OCI-LY3 (cell line): Measurements from ENCODE around the gene SHISA2.
"Not testable (repeated sequence)": the region's sequence is repeated elsewhere in the genome, so short reads cannot be mapped to it uniquely, and the experiment has no call there.

Experiments
- H2AFZ ChIP-seq: fragments of 200-600, 300-600 bp; shearing (Covaris generic); 2 replicates; pipeline ENCODE4 v1.6.0; 2014; ENCODE audit warnings: antibody characterized with exemption, low read depth, low read length
- H3K27ac ChIP-seq: fragments of 200-600, 300-600 bp; sonication (generic); 2 replicates; pipeline ENCODE4 v1.5.1; 2014; ENCODE audit warnings: mild to moderate bottlenecking, low read length, moderate library complexity, mixed read lengths
- H3K27me3 ChIP-seq: fragments of 200-600, 300-600 bp; sonication (generic); 2 replicates; pipeline ENCODE4 v1.6.1; 2014; ENCODE audit warnings: low read depth, low read length, mixed read lengths
- H3K36me3 ChIP-seq: fragments of 200-600, 300-600 bp; sonication (generic); replicated peaks from 2 replicates; pipeline ENCODE3; 2014; ENCODE audit warnings: low read depth, low read length, mixed read lengths
- H3K4me1 ChIP-seq: fragments of 300-600, 200-600 bp; sonication (generic); 2 replicates; pipeline ENCODE4 v1.6.1; 2014; ENCODE audit warnings: low read length, mixed read lengths
- H3K4me2 ChIP-seq: fragments of 200-600, 300-600 bp; sonication (generic); 2 replicates; pipeline ENCODE4 v1.6.1; 2014; ENCODE audit warnings: low read length, mixed read lengths
- H3K4me3 ChIP-seq: fragments of 300-600, 200-600 bp; sonication (generic); 2 replicates; pipeline ENCODE4 v1.5.1; 2014; ENCODE audit warnings: antibody characterized with exemption, mild to moderate bottlenecking, low read length, moderate library complexity
- H3K79me2 ChIP-seq: fragments of 300-600, 200-600 bp; shearing (Covaris generic); 2 replicates; pipeline ENCODE4 v1.6.1; 2014; ENCODE audit warnings: mild to moderate bottlenecking, low read length, mixed read lengths
- H3K9ac ChIP-seq: fragments of 300-600, 200-600 bp; shearing (Covaris generic); 2 replicates; pipeline ENCODE4 v1.6.0; 2014; ENCODE audit warnings: mild to moderate bottlenecking, low read length, moderate library complexity
- H3K9me3 ChIP-seq: fragments of 200-600, 300-600 bp; shearing (Covaris generic); 2 replicates; pipeline ENCODE4 v1.6.1; 2014; ENCODE audit warnings: low read length, mixed read lengths; ENCODE audit not compliant: insufficient read depth
- H4K20me1 ChIP-seq: fragments of 200-600, 300-600 bp; sonication (generic); 2 replicates; pipeline ENCODE4 v1.6.1; 2016; ENCODE audit warnings: low read length, mixed read lengths; ENCODE audit not compliant: insufficient read depth
- EZH2phosphoT487 ChIP-seq: fragments of 200-600 bp; shearing (Covaris generic); IDR thresholded peaks from 2 replicates; pipeline ENCODE4 v1.6.1; 2018; ENCODE audit warnings: antibody characterized with exemption, mixed run types, low read depth
- TF ChIP-seq, protein P1 (sequence below): fragments of 200-600, 300-600 bp; sonication (generic); IDR thresholded peaks from 2 replicates; pipeline ENCODE4 v1.5.1; 2014; ENCODE audit warnings: antibody characterized with exemption, low read length, low read depth

Gene SHISA2

DNA sequence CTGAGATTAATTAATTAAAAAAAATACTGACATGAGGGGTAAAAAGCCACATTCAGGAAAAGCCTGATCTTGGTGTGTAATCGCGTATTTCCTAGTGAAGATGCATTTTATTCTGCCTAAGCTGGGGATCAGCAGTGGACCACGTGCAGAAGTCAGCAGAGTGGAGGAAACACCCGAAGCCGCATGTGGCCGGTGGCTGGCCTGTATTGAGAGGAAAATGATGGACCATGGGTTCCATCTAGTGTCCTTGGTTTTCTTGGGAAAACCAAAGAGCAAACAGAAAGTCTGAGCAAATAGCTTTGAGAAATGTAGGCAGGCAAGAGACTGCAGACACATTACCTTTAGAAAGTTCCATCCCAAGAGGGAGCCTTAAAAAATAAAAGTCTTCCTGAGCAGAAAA, 23.7 kb upstream of the SHISA2 start:
- Histone ChIP-seq H4K20me1 (no peaks in the 10 kb centered on the region), H3K36me3 (no peaks in the 10 kb centered on the region)
- TF ChIP-seq EZH2phosphoT487: no peak
- TF ChIP-seq, protein P1, sequence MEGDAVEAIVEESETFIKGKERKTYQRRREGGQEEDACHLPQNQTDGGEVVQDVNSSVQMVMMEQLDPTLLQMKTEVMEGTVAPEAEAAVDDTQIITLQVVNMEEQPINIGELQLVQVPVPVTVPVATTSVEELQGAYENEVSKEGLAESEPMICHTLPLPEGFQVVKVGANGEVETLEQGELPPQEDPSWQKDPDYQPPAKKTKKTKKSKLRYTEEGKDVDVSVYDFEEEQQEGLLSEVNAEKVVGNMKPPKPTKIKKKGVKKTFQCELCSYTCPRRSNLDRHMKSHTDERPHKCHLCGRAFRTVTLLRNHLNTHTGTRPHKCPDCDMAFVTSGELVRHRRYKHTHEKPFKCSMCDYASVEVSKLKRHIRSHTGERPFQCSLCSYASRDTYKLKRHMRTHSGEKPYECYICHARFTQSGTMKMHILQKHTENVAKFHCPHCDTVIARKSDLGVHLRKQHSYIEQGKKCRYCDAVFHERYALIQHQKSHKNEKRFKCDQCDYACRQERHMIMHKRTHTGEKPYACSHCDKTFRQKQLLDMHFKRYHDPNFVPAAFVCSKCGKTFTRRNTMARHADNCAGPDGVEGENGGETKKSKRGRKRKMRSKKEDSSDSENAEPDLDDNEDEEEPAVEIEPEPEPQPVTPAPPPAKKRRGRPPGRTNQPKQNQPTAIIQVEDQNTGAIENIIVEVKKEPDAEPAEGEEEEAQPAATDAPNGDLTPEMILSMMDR: no peak

GRCh38 chr13:26074706-26075105, 22.9 kb upstream of the SHISA2 start:
- H3K4me1 ChIP-seq: no peaks in the 10 kb centered on the region
- no peaks in the 10 kb centered on the region for H3K79me2 ChIP-seq
- H3K27ac ChIP-seq: no peak overlapping the region
- H3K4me3 ChIP-seq: no peak overlapping the region
- no peaks in the 10 kb centered on the region for H4K20me1 ChIP-seq
- no peaks in the 10 kb centered on the region for H3K9me3 ChIP-seq
- H3K36me3 ChIP-seq: no peaks in the 10 kb centered on the region
- H3K27me3 ChIP-seq: 0 out of 2 replicates have a peak, but pooled peaks cover 7% of the 10 kb centered on the region
- TF ChIP-seq, protein P1: no peak
- no peak for TF ChIP-seq EZH2phosphoT487
- H3K9ac ChIP-seq: no peak overlapping the region
- no peak overlapping the region for H3K4me2 ChIP-seq
- no peak overlapping the region for H2AFZ ChIP-seq

More for the DNA sequence above, 23.7 kb upstream of the SHISA2 start:
- 0 out of 2 replicates have a peak, but pooled peaks cover 7% of the 10 kb centered on the region for H3K27me3 ChIP-seq
- H3K4me2 ChIP-seq: no peak overlapping the region
- H3K27ac ChIP-seq: no peak overlapping the region
- no peak overlapping the region for H3K9ac ChIP-seq
- H2AFZ ChIP-seq: no peak overlapping the region
- no peaks in the 10 kb centered on the region for H3K79me2 ChIP-seq
- no peaks in the 10 kb centered on the region for H3K9me3 ChIP-seq
- no peaks in the 10 kb centered on the region for H3K4me1 ChIP-seq
- H3K4me3 ChIP-seq: no peak overlapping the region

DNA sequence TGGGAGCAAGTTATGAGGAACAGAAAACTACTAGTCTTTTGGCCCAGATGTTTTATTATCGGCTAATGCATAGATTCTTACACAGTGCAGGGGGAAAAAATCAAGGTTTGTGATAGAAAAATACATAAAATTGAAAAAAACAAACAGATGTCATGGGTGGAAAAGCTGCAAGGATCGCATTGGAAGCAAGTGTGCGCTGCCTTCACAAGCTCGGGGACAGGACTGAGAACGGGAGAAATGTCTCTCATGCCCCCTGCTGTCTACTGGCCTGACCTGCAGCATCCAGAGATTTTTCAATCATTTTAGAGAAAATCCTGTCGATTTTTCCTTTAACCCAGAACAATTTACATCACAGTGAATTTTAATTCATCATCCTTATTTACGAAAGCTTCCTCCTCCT, 20.5 kb upstream of the SHISA2 start:
- H3K79me2 ChIP-seq, H2AFZ ChIP-seq, H3K4me3 ChIP-seq, H3K27me3 ChIP-seq, H3K4me1 ChIP-seq, H4K20me1 ChIP-seq, H3K36me3 ChIP-seq, H3K9me3 ChIP-seq, H3K9ac ChIP-seq, H3K27ac ChIP-seq: not testable (repeated sequence)
- H3K4me2 ChIP-seq: peak overlapping the region; percentile 16

GRCh38 chr13:26071691-26072090, 19.9 kb upstream of the SHISA2 start:
- Histone ChIP-seq H3K4me2 (no peak overlapping the region), H3K27me3 (0 out of 2 replicates have a peak, but pooled peaks cover 7% of the 10 kb centered on the region), H3K27ac (no peak overlapping the region), H3K4me3 (no peak overlapping the region), H3K79me2 (no peaks in the 10 kb centered on the region), H3K36me3 (no peaks in the 10 kb centered on the region), H3K4me1 (no peaks in the 10 kb centered on the region), H2AFZ (no peak overlapping the region), H4K20me1 (no peaks in the 10 kb centered on the region), H3K9ac (no peak overlapping the region), H3K9me3 (no peaks in the 10 kb centered on the region)
- TF ChIP-seq, protein P1: no peak
- TF ChIP-seq EZH2phosphoT487: no peak

DNA sequence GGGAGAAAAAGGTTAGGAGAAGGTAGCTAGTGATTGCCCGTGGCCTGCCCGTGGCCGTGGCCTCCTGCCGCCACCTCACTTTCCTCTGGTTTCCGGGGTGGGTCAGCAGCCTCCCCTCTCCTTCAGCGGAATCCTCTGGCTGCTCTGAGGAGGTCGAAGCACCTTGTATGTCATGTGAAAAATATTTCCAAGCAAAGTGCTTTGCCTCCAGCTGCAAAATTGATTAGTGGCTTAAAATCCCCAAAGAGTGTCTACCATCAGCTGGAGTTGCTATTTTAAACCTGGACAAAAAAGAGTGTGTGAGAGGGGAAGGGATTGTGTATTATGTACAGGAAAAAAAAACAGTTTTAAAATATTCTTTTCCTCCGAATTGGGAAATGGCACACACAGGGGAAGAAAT, 17.8 kb upstream of the SHISA2 start:
- H2AFZ ChIP-seq, H3K9ac ChIP-seq, H3K79me2 ChIP-seq, H4K20me1 ChIP-seq, H3K4me2 ChIP-seq, H3K4me3 ChIP-seq, H3K27ac ChIP-seq, H3K27me3 ChIP-seq, H3K9me3 ChIP-seq, H3K36me3 ChIP-seq, H3K4me1 ChIP-seq: not testable (repeated sequence)

- not testable (repeated sequence) for H3K9me3 ChIP-seq, H3K4me1 ChIP-seq, H3K9ac ChIP-seq, H3K4me3 ChIP-seq, H3K36me3 ChIP-seq, H4K20me1 ChIP-seq, H3K27ac ChIP-seq, H2AFZ ChIP-seq, H3K79me2 ChIP-seq, H3K4me2 ChIP-seq, H3K27me3 ChIP-seq
Observed at GRCh38 chr13:26068372-26068771, 16.6 kb upstream of the SHISA2 start.
